ENCODE data around the gene FHIT.

DNA sequence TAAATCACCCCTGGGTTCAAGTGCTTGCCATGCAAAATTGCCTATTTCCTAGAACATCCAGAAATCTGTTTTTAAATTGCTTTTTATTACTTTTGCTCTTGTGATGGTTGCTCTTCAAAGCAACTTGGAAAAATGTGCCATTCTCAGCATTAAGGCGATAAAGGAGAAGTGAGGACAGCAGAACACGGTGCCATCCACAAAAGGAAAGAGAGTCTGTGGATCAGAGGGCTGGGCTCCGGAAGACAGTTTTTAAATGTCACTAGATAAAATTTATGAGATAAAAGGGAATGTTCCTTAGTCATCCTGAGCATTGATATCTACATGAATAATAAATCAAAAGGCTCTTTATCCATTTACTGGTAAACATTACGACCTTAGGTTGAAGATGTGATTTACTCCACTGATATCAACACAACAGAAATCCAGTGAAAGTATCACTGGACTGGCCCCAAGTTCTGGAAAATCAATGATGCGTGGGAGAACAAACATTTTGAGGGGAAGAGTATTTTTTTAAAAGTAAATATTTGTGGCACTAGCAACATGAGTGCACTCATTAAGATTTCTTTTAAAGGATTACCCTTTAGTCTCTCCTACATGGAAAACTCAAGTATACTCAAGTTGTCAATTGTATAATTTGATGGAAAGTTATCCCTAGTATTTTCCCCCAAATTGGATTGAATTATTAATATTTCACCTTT lies 554.7 kb downstream of the FHIT start:
- TF ChIP-seq, protein P1, sequence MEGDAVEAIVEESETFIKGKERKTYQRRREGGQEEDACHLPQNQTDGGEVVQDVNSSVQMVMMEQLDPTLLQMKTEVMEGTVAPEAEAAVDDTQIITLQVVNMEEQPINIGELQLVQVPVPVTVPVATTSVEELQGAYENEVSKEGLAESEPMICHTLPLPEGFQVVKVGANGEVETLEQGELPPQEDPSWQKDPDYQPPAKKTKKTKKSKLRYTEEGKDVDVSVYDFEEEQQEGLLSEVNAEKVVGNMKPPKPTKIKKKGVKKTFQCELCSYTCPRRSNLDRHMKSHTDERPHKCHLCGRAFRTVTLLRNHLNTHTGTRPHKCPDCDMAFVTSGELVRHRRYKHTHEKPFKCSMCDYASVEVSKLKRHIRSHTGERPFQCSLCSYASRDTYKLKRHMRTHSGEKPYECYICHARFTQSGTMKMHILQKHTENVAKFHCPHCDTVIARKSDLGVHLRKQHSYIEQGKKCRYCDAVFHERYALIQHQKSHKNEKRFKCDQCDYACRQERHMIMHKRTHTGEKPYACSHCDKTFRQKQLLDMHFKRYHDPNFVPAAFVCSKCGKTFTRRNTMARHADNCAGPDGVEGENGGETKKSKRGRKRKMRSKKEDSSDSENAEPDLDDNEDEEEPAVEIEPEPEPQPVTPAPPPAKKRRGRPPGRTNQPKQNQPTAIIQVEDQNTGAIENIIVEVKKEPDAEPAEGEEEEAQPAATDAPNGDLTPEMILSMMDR (IDR thresholded peaks at IDR 0.05) = no peak
- TF ChIP-seq POLR2A (IDR thresholded peaks at IDR 0.05) (no peak), EP300 (IDR thresholded peaks at IDR 0.05) (no peak), POLR2AphosphoS5 (IDR thresholded peaks at IDR 0.05) (no peak)
